H1 (cell line): ENCODE data around the gene CAMTA1. TPM values are rescaled to one million over a fixed set of nuclear protein-coding genes. Genes with fewer than 3 reads are reported as not detected.

Experiments
- ATF2 ChIP-seq: IDR thresholded peaks from 2 replicates; pipeline ENCODE4 v1.6.1; 2012; ENCODE audit warnings: low read length, inconsistent platforms
- BCL11A ChIP-seq, 2 experiments: IDR thresholded peaks; one replicate each; pipeline ENCODE4 v1.6.1; 2011; ENCODE audit warnings: low read depth in 2 of 2, low read length in 2 of 2, mild to moderate bottlenecking in 2 of 2
- CHD7 ChIP-seq: fragments of 300-600 bp; sonication (generic); IDR thresholded peaks from 2 replicates; pipeline ENCODE4 v1.7.1; 2012; ENCODE audit warnings: low read length, moderate library complexity, mild to moderate bottlenecking, inconsistent platforms; ENCODE audit not compliant: insufficient replicate concordance
- polyA plus RNA-seq, 7 experiments: library from polyadenylated mRNA; depleted of rRNA in 3 of 7; stranded (reverse) in 5 of 7; unstranded in 2 of 7; fragments of >200 nt in 5 of 7; fragments of 200-250 nt in 2 of 7; gene quantifications; 1 replicate in 5 of 7; 2 replicates in 1 of 7; 4 replicates in 1 of 7; pipeline versions ENCODE4 v1.2.1 to v1.2.3, GENCODE V29; 2011 to 2013; ENCODE audit warnings: missing spikeins in 2 of 7, mixed read lengths in 2 of 7
- total RNA-seq: library from RNA; stranded (reverse); fragmentation: NEBNext Ultra II Directional; extraction: Animal tissue kit (Norgen Biotek cat#: 25700); gene quantifications from 2 replicates; pipeline ENCODE4 v1.2.1, GENCODE V29; 2021

CAMTA1 gene
- total and polyA plus RNA-seq, 2 of the 8 experiments (the other 6 are each of a cell fraction or from before 2014, with no cell fraction given): 65.0 to 119 TPM

GRCh38 chr1:7783178-7783711, 998.0 kb downstream of the CAMTA1 start (continued):
- TF ChIP-seq CHD7 (no peak), ATF2 (no peak), BCL11A (IDR thresholded peaks at IDR 0.05; ENCODE audit: low read depth in 2 of 2, low read length in 2 of 2) (no peak)
